KBM-7 (cell line): ENCODE data around the gene CDH10.

Experiments
- DNase-seq: peaks from one replicate; pipeline ENCODE4 v3.0.0-alpha.2; 2015
- in situ Hi-C: fragments of 300-500 bp; cut with MboI; formaldehyde crosslinking; loops from 2 replicates; pipeline ENCODE4 v1.14.3; 2020; ENCODE audit warnings: low sequenced_read_pairs, low pct_unique_long_range_greater_than_20kb, mixed read lengths

CDH10 gene

GRCh38 chr5:24497591-24498157 lies 147.1 kb downstream of the CDH10 start:
- in situ Hi-C loops = no loop called here
- DNase-seq = no peak

GRCh38 chr5:24497145-24497544 lies 147.6 kb downstream of the CDH10 start:
- no peak for DNase-seq
- in situ Hi-C loops = no loop called here

GRCh38 chr5:24496268-24496667 lies 148.5 kb downstream of the CDH10 start:
- no peak for DNase-seq
- in situ Hi-C loops = no loop called here

- DNase-seq = no peak
- in situ Hi-C loops = no loop called here
Observed at GRCh38 chr5:24492229-24492628, 152.5 kb downstream of the CDH10 start.

GRCh38 chr5:24491490-24491889 lies 153.3 kb downstream of the CDH10 start:
- in situ Hi-C loops = no loop called here
- no peak for DNase-seq

GRCh38 chr5:24487368-24488229 lies 157.2 kb downstream of the CDH10 start:
- in situ Hi-C loops = no loop called here
- no peak for DNase-seq

GRCh38 chr5:24480952-24481351 lies 163.8 kb downstream of the CDH10 start:
- DNase-seq = no peak
- in situ Hi-C loops = no loop called here

GRCh38 chr5:24477958-24478357 lies 166.8 kb downstream of the CDH10 start:
- peak; percentile 17 for DNase-seq
- in situ Hi-C loops = no loop called here

- in situ Hi-C loops = no loop called here
- no peak for DNase-seq
Observed at GRCh38 chr5:24475101-24475500, 169.7 kb downstream of the CDH10 start.

GRCh38 chr5:24474685-24475084 lies 170.1 kb downstream of the CDH10 start:
- no peak for DNase-seq
- in situ Hi-C loops = no loop called here

- DNase-seq = no peak
- in situ Hi-C loops = no loop called here
Observed at GRCh38 chr5:24472518-24472917, 172.3 kb downstream of the CDH10 start.

- in situ Hi-C loops = no loop called here
Observed at GRCh38 chr5:24444414-24444813, 200.4 kb downstream of the CDH10 start.

GRCh38 chr5:24439465-24439864 lies 205.3 kb downstream of the CDH10 start:
- no peak for DNase-seq
- in situ Hi-C loops = no loop called here

More at GRCh38 chr5:24444414-24444813, 200.4 kb downstream of the CDH10 start:
- DNase-seq = no peak
